MM.1S (cell line): Measurements from ENCODE around the gene HP.

Experiments
- DNase-seq: peaks from one replicate; pipeline ENCODE4 v3.0.0-alpha.2; 2015
- H2AFZ ChIP-seq: fragments of 300-600 bp; sonication (generic); 2 replicates; pipeline ENCODE4 v1.6.0; 2016; ENCODE audit warnings: antibody characterized with exemption, low read length
- H3F3A ChIP-seq: fragments of 300-600 bp; sonication (generic); 2 replicates; pipeline ENCODE4 v1.6.1; 2016; ENCODE audit warnings: mild to moderate bottlenecking, antibody characterized with exemption, low read length, moderate library complexity, mixed read lengths; ENCODE audit not compliant: insufficient read depth
- H3K27ac ChIP-seq: fragments of 300-600 bp; sonication (generic); 2 replicates; pipeline ENCODE4 v1.5.1; 2016; ENCODE audit warnings: mild to moderate bottlenecking, low read length
- H3K27me3 ChIP-seq: fragments of 300-600 bp; sonication (generic); replicated peaks from 2 replicates; pipeline ENCODE4 v1.6.0; 2016; ENCODE audit warnings: low read length; ENCODE audit not compliant: insufficient read depth
- H3K36me3 ChIP-seq: fragments of 300-600 bp; sonication (generic); replicated peaks from 2 replicates; pipeline ENCODE4 v1.6.1; 2016; ENCODE audit warnings: mild to moderate bottlenecking, low read length, mixed read lengths; ENCODE audit not compliant: insufficient read depth
- H3K4me1 ChIP-seq: fragments of 300-600 bp; sonication (generic); 2 replicates; pipeline ENCODE4 v1.6.1; 2016; ENCODE audit warnings: low read length, mixed read lengths
- H3K4me2 ChIP-seq: fragments of 300-600 bp; sonication (generic); 2 replicates; pipeline ENCODE4 v1.6.0; 2016; ENCODE audit warnings: low read depth, low read length
- H3K4me3 ChIP-seq: fragments of 300-600 bp; sonication (generic); 2 replicates; pipeline ENCODE4 v1.5.1; 2016; ENCODE audit warnings: low read length, mixed read lengths
- H3K79me2 ChIP-seq: fragments of 300-600 bp; sonication (generic); 2 replicates; pipeline ENCODE4 v1.6.1; 2016; ENCODE audit warnings: mixed run types, low read length, mixed read lengths
- H3K9ac ChIP-seq: fragments of 300-600 bp; sonication (generic); 2 replicates; pipeline ENCODE4 v1.6.1; 2016; ENCODE audit warnings: low read length, mixed read lengths
- H3K9me2 ChIP-seq: fragments of 300-600 bp; sonication (generic); replicated peaks from 2 replicates; pipeline ENCODE4 v1.6.1; 2016; ENCODE audit warnings: mild to moderate bottlenecking, low read length, mixed read lengths; ENCODE audit not compliant: insufficient read depth
- H3K9me3 ChIP-seq: fragments of 300-600 bp; sonication (generic); replicated peaks from 2 replicates; pipeline ENCODE4 v1.6.1; 2016; ENCODE audit warnings: mild to moderate bottlenecking, low read length, mixed read lengths; ENCODE audit not compliant: insufficient read depth
- H4K20me1 ChIP-seq: fragments of 300-600 bp; sonication (generic); 2 replicates; pipeline ENCODE4 v1.6.1; 2016; ENCODE audit warnings: mild to moderate bottlenecking, low read length, moderate library complexity, mixed read lengths; ENCODE audit not compliant: insufficient read depth
- EZH2 ChIP-seq: fragments of 300-600 bp; sonication (generic); optimal IDR thresholded peaks from 2 replicates; pipeline ENCODE3; 2017; ENCODE audit warnings: low read depth, mild to moderate bottlenecking, antibody characterized with exemption, low read length, mixed read lengths
- EZH2phosphoT487 ChIP-seq: fragments of 300-600 bp; sonication (generic); IDR thresholded peaks from 2 replicates; pipeline ENCODE4 v1.6.1; 2018; ENCODE audit warnings: antibody characterized with exemption, low read length
- TF ChIP-seq, protein P1 (sequence below): fragments of 300-600 bp; sonication (generic); IDR thresholded peaks from 2 replicates; pipeline ENCODE4 v1.5.1; 2016; ENCODE audit warnings: antibody characterized with exemption, low read length, mixed read lengths

Gene HP

DNA sequence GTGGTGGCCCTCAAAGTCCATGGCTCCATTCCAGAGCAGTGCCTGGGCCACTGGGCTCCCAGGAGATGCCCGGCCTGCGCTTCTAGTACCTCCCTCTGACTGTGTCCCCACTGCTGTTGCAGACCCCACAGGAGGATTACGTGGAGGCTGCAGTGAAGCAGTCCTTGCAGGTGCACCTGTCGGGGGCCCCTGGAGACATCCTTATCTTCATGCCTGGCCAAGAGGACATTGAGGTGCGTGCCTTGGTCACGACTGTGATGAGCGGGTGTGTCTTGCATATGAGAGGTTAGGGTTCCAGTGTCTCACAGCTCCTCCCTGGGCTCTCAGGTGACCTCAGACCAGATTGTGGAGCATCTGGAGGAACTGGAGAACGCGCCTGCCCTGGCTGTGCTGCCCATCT lies 50.6 kb downstream of the HP start:
- no peaks in the 10 kb centered on the region for H3F3A ChIP-seq
- DNase-seq: no peak
- no peak overlapping the region for H3K27ac ChIP-seq
- no peaks in the 10 kb centered on the region for H3K9me3 ChIP-seq
- no peaks in the 10 kb centered on the region for H4K20me1 ChIP-seq
- H3K4me3 ChIP-seq: no peak overlapping the region
- H3K4me2 ChIP-seq: no peak overlapping the region
- H3K9me2 ChIP-seq: no peaks in the 10 kb centered on the region
- no peaks in the 10 kb centered on the region for H3K79me2 ChIP-seq
- H2AFZ ChIP-seq: no peak overlapping the region
- peaks cover 15% of the 10 kb centered on the region for H3K36me3 ChIP-seq
- H3K27me3 ChIP-seq: no peaks in the 10 kb centered on the region
- no peak overlapping the region for H3K9ac ChIP-seq
- H3K4me1 ChIP-seq: no peaks in the 10 kb centered on the region
- TF ChIP-seq EZH2phosphoT487: no peak
- no peak for TF ChIP-seq EZH2
- TF ChIP-seq, protein P1, sequence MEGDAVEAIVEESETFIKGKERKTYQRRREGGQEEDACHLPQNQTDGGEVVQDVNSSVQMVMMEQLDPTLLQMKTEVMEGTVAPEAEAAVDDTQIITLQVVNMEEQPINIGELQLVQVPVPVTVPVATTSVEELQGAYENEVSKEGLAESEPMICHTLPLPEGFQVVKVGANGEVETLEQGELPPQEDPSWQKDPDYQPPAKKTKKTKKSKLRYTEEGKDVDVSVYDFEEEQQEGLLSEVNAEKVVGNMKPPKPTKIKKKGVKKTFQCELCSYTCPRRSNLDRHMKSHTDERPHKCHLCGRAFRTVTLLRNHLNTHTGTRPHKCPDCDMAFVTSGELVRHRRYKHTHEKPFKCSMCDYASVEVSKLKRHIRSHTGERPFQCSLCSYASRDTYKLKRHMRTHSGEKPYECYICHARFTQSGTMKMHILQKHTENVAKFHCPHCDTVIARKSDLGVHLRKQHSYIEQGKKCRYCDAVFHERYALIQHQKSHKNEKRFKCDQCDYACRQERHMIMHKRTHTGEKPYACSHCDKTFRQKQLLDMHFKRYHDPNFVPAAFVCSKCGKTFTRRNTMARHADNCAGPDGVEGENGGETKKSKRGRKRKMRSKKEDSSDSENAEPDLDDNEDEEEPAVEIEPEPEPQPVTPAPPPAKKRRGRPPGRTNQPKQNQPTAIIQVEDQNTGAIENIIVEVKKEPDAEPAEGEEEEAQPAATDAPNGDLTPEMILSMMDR: no peak

- no peak overlapping the region for H2AFZ ChIP-seq
- H3K9ac ChIP-seq: no peak overlapping the region
- TF ChIP-seq, protein P1: no peak
- no peak for TF ChIP-seq EZH2phosphoT487
- TF ChIP-seq EZH2: no peak
- H3K27me3 ChIP-seq: no peaks in the 10 kb centered on the region
- H3K4me2 ChIP-seq: no peak overlapping the region
- no peak overlapping the region for H3K4me3 ChIP-seq
- H3K79me2 ChIP-seq: no peaks in the 10 kb centered on the region
- no peaks in the 10 kb centered on the region for H3K9me2 ChIP-seq
- H3K36me3 ChIP-seq: peaks cover 10% of the 10 kb centered on the region
- H4K20me1 ChIP-seq: no peaks in the 10 kb centered on the region
- DNase-seq: no peak
- H3K9me3 ChIP-seq: no peaks in the 10 kb centered on the region
- no peak overlapping the region for H3K27ac ChIP-seq
- H3F3A ChIP-seq: no peaks in the 10 kb centered on the region
- H3K4me1 ChIP-seq: no peaks in the 10 kb centered on the region
Measured at GRCh38 chr16:72105978-72106377, 51.7 kb downstream of the HP start.

DNA sequence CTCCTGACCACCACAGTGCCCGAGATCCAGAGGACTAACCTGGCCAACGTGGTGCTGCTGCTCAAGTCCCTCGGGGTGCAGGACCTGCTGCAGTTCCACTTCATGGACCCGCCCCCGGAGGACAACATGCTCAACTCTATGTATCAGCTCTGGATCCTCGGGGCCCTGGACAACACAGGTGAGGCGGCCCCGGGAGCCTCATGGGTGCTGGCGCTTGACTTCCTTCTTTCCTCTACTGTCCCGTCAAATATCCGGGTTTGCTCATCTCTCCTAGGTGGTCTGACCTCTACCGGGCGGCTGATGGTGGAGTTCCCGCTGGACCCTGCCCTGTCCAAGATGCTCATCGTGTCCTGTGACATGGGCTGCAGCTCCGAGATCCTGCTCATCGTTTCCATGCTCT lies 53.1 kb downstream of the HP start:
- Histone ChIP-seq H3K9me2 (no peaks in the 10 kb centered on the region), H3F3A (no peaks in the 10 kb centered on the region), H3K4me1 (no peaks in the 10 kb centered on the region), H3K36me3 (peaks cover 5% of the 10 kb centered on the region), H2AFZ (no peak overlapping the region), H3K79me2 (no peaks in the 10 kb centered on the region), H3K9ac (no peak overlapping the region), H3K9me3 (no peaks in the 10 kb centered on the region), H3K27me3 (no peaks in the 10 kb centered on the region), H3K4me2 (no peak overlapping the region), H4K20me1 (no peaks in the 10 kb centered on the region), H3K4me3 (no peak overlapping the region), H3K27ac (no peak overlapping the region)
- no peak for DNase-seq
- TF ChIP-seq EZH2: no peak
- TF ChIP-seq, protein P1: no peak
- TF ChIP-seq EZH2phosphoT487: no peak
